ENCODE results near the gene CSF1.

CSF1 gene

GRCh38 chr1:109977225-109977624, 66.6 kb downstream of the CSF1 start:
- DNase-seq (ENCODE audit: insufficient read length, low spot score) (no peak), FAIRE-seq (no peak)
- TF ChIP-seq POLR2AphosphoS5 (IDR thresholded peaks at IDR 0.05; ENCODE audit: low read depth, low read length), result no peak
- TF ChIP-seq SPI1 (IDR thresholded peaks at IDR 0.05; ENCODE audit: low read depth, low read length), result no peak
- TF ChIP-seq POU2F2 (IDR thresholded peaks at IDR 0.05; ENCODE audit: low read depth, low read length), result no peak

GRCh38 chr1:109977657-109978378, 67.2 kb downstream of the CSF1 start:
- DNase-seq (ENCODE audit: insufficient read length, low spot score), result no peak
- no peak for FAIRE-seq
- TF ChIP-seq POU2F2 (IDR thresholded peaks at IDR 0.05; ENCODE audit: low read depth, low read length) (no peak), POLR2AphosphoS5 (IDR thresholded peaks at IDR 0.05; ENCODE audit: low read depth, low read length) (no peak), SPI1 (IDR thresholded peaks at IDR 0.05; ENCODE audit: low read depth, low read length) (no peak), TAF1 (IDR thresholded peaks at IDR 0.05; ENCODE audit: low read depth, low read length) (no peak), PAX5 (IDR thresholded peaks at IDR 0.05; ENCODE audit: insufficient read depth, low read length, severe bottlenecking) (no peak), POLR2A (IDR thresholded peaks at IDR 0.05; ENCODE audit: low read depth, low read length) (no peak)

- FAIRE-seq, result no peak
- DNase-seq (ENCODE audit: insufficient read length, low spot score), result no peak
- TF ChIP-seq POLR2A (IDR thresholded peaks at IDR 0.05; ENCODE audit: low read depth, low read length) (no peak), PAX5 (IDR thresholded peaks at IDR 0.05; ENCODE audit: insufficient read depth, low read length, severe bottlenecking) (no peak), POLR2AphosphoS5 (IDR thresholded peaks at IDR 0.05; ENCODE audit: low read depth, low read length) (no peak), TAF1 (IDR thresholded peaks at IDR 0.05; ENCODE audit: low read depth, low read length) (no peak), POU2F2 (IDR thresholded peaks at IDR 0.05; ENCODE audit: low read depth, low read length) (no peak), SPI1 (IDR thresholded peaks at IDR 0.05; ENCODE audit: low read depth, low read length) (no peak)
Measured at GRCh38 chr1:109978761-109979488, 68.3 kb downstream of the CSF1 start.

- FAIRE-seq (no peak), DNase-seq (ENCODE audit: insufficient read length, low spot score) (no peak)
- TF ChIP-seq SPI1 (IDR thresholded peaks at IDR 0.05; ENCODE audit: low read depth, low read length) (no peak), POLR2AphosphoS5 (IDR thresholded peaks at IDR 0.05; ENCODE audit: low read depth, low read length) (no peak), POU2F2 (IDR thresholded peaks at IDR 0.05; ENCODE audit: low read depth, low read length) (no peak), PAX5 (IDR thresholded peaks at IDR 0.05; ENCODE audit: insufficient read depth, low read length, severe bottlenecking) (no peak)
Measured at GRCh38 chr1:109979489-109980091, 68.9 kb downstream of the CSF1 start.
